GM21526 (cell line): ENCODE results near the gene BEND5.

ENCODE experiments used
- ATAC-seq: cut with Tn5 transposase; IDR thresholded peaks from one replicate; pipeline ENCODE4 v1.9.1; 2021; ENCODE audit warnings: moderate library complexity; ENCODE audit not compliant: unreplicated experiment, low FRiP score

BEND5 gene

DNA sequence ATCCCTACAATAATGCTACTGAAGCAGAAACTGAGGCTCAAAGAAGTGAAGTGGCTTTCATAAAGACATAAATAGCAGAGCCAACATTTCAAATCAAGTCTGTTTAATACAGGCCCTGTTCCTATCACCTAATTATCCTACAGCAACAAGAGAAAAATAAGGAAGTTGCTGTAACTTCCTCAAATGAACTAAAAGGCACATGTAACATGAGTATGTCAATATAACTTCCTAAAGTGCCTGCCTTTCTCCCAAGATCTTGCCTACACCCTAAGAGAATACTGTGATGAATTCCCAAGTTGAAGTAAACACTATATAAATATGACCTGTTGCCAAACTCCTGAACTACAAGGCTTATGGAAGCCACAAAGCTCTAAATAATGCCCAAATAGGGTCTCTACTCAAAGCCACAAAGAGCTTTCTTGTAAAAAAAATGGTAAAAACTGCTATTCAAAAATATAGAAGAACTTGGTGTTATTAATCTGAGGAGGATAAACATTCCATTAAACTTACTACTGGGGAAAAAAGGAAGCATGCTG, 8.6 kb downstream of the BEND5 start:
- no peak for ATAC-seq

GRCh38 chr1:48765335-48765734, 11.4 kb downstream of the BEND5 start:
- ATAC-seq, result no peak

DNA sequence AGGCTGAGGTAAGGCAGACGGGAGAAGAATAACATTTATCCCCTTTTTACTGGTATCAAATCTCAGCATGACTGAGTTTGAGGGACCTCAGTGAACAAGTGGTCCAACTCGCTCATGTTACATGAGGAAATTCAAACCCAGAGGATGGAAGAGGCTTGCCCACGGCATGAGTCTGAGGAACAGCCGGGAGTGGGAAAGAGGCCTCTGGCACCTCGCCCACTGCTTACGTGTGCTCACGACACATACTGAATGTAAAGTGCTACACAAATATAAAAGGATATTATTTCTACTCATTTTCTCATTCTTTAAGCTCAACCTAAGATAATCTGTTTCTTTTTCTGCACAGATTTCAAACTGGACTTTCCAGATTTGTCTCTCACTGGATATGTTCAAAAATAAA, 14.7 kb downstream of the BEND5 start:
- no peak for ATAC-seq

DNA sequence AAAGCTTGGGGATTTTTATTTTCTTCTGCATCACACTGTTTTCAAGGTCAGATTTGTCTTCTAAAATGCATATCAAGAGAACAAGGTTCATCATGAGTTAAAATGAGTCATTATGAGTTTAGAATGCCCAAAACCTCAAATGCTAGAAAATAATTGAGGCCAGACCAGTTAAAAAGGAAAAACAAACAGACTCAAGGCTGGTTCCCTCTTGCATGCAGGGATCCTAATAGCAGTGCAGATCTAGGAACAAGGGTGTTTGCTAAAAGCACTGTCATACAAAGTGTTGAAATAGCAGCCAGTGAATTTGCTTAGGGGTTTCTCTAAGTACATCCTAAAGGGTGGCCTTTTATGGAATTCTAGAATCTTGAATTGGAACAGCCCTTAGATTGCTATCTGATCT, 15.3 kb downstream of the BEND5 start:
- no peak for ATAC-seq

GRCh38 chr1:48760857-48761256, 15.8 kb downstream of the BEND5 start:
- no peak for ATAC-seq

DNA sequence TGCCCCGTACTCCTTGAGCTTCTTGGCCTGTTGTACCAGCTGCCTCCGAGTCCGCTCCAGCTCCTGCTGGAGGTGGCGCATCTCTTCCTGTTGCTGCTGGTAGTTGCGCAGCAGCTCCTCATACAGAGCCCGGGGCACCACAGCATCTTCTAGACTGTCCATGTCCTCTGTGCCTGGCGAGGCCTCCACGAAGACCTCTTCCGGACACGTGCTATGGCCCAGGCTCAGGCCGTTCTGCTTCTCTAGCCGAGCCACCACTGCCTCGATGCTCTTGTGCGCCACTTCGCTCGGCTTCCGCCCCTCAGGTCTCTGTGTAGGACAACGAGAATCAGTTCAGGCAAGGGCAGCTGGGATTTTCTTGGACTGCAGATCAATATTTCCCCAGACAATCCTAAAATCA, 17.7 kb downstream of the BEND5 start:
- no peak for ATAC-seq

DNA sequence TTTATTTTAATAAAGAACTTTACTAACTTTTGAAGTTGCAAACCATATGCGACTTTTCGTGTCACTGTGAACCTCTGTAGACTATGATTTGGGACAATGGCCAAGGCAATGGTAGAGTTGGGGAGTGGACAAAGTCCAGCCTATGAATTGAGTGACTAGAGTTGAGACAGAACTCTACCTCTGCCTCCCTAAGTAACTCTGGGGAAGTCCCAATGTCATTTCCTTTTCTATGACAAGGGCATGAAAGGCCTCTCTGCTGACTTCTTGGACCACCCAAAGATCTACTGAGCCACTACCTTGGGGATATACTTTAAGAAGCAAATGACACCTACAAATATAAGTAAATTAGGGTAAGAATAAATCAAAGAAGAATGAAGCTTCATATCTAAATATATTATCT, 19.3 kb downstream of the BEND5 start:
- ATAC-seq, result no peak

- no peak for ATAC-seq
Observed at GRCh38 chr1:48756683-48757316, 19.9 kb downstream of the BEND5 start.

DNA sequence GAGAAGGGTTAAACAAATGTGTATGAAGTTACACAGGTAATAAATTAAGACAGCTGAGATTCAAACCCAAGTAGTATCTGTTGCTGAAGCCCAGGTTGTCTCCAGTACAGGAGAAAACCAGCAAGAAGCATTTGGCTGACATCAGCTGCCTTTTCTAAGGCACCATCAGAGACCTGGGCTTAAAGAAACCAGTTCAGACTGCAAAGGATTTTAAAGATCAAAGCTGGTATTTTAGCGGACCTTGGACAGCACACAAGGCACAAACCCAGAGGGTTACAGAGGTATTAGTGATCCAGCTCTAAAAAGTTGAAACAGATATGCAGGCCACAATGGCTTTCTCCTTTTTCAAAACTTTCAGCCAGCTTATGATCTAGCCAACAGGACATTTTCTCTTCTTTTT, 23.4 kb downstream of the BEND5 start:
- no peak for ATAC-seq

DNA sequence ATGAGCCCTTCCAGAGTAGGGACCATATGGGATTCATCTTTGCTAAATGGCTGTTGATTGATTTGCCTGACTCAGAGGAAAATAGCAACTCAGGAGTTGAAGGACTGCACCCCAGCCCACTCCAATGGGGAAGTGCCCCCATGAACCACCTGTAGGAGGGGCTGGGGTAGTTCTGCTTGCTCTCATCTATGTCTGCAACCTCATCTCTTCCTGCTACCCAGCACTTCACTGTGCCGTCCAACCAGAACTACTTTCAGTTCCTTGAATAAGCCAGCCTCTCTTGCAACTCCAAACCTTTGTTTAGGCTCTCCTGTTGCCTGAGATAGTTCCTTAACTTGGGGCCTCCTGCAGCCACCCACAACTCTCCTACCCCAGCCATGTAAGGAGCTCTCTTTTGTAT, 26.6 kb downstream of the BEND5 start:
- ATAC-seq, result peak; percentile 93

DNA sequence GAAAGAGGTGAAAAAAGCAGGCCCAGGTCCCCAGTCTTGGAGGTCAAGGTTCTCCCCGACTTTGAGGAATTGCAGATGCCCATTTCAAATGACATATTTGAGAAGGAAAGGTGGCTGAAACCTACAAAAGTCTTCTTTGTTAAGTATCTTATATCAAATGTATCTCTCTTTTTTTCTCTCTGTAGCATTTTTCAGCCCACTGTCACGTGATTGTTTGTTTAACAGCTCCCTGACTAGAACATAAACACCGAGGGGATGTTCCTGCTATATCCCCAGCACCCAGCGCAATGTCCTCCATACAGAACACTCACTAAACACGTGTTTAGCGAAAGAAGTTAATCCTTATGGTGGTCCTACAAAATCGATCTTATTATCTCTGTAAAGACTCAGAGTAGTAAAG, 27.6 kb downstream of the BEND5 start:
- no peak for ATAC-seq

- no peak for ATAC-seq
Observed at GRCh38 chr1:48746906-48747305, 29.8 kb downstream of the BEND5 start.

DNA sequence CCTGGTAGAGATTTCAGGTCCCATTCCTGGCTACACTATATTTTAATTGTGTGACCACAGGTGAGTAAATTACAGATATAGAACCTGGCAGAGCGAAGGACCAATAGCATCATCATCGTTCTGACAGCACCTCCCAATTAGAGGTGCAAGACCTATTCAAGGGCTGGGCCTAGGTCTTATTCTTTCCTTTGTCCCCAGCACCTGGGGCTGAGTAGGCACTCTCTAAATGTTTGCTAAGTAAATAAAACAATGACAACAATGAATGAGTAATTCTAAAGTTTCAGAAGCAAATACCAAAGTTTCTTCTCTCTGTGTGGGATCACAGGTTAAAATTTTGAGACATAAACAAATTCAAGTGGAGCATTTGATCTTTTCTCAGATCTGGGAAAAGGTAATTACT, 32.7 kb downstream of the BEND5 start:
- ATAC-seq, result no peak

GRCh38 chr1:48743480-48743879, 33.2 kb downstream of the BEND5 start:
- ATAC-seq, result no peak

- no peak for ATAC-seq
Observed at GRCh38 chr1:48741380-48741779, 35.3 kb downstream of the BEND5 start.

- ATAC-seq, result no peak
Observed at GRCh38 chr1:48740621-48741020, 36.1 kb downstream of the BEND5 start.

DNA sequence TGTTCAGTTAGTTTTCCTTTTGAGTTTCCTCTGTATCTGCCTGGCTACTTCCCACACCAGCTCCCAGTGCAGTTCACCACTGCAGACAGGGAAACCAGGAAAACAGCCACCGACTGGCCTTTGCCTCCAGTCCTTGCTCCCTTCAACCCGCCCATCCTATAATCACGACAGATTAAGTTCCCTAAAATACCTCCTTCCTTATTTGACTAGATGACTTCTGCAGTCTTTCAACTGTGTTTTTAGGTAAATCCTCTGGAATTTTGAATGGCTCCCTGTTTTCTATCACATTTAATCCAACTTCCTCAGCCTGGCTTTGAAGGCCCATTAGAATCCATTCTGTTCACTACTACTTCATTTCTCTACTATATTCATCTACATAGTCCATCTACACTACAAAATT, 37.6 kb downstream of the BEND5 start:
- ATAC-seq, result no peak

- no peak for ATAC-seq
Observed at GRCh38 chr1:48738356-48738755, 38.3 kb downstream of the BEND5 start.

- no peak for ATAC-seq
Observed at GRCh38 chr1:48735796-48736195, 40.9 kb downstream of the BEND5 start.

DNA sequence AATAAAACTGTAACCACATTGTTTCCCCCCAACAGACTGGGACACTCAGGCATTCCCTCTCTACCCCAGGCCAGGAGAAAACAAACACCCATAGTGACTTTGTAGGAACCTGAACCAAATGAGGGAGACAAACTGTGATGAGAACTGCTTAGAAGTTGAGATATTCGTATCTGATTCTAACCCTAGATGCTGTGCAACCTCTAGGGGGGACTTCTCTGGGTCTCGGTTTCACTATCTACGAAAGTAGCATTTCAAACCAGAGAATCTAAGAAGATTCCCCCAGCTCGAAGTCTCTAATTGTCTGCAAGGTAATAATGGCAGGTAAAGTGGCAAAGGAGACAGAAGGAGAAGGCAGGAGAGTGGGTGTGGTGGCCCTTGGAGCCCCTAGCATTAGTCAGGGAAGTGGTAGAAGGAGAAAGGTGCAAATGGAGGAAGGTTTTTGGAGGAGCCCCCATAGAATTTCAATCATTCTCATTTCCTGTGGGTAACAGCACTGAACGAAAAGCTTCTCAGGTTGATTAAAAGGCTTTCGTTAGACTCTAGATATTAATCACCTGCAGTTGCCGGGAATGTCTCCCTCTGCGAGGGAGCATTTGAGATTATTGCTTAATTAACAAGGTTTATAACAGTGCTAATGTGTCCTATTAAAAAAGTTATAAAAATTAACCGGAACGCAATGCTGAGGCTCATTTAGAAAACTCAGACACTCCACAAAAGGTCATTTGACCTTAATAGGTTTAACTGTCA, 46.4 kb downstream of the BEND5 start:
- peak; percentile 78 for ATAC-seq

DNA sequence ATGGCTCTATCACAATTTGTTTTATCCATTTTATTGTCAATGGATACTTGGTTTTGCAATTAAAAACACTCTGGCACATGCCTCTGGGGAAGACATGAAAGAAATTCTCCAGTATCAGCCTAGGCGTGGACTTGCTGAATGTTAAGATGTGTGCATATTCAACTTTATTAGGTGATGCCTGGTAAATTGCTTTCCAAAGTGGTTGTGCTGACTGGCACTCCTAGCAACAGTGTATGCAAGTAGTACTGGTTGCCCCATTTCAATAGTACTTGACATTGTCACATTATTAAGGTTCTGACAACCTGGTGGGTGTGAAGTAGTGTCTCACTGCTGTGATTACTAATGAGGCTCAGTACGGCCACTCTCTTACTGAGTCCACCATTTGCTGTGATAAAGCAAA, 48.1 kb downstream of the BEND5 start:
- ATAC-seq, result no peak

- ATAC-seq, result no peak
Observed at GRCh38 chr1:48726557-48727215, 50.0 kb downstream of the BEND5 start.
